ENCODE data around the gene ANKRD42. TPM values are rescaled to one million over a fixed set of nuclear protein-coding genes. Genes with fewer than 3 reads are reported as not detected.

The ANKRD42 gene
- total and polyA plus RNA-seq, 4 donors, result 12.2 to 14.6 (median 13.6) TPM

DNA sequence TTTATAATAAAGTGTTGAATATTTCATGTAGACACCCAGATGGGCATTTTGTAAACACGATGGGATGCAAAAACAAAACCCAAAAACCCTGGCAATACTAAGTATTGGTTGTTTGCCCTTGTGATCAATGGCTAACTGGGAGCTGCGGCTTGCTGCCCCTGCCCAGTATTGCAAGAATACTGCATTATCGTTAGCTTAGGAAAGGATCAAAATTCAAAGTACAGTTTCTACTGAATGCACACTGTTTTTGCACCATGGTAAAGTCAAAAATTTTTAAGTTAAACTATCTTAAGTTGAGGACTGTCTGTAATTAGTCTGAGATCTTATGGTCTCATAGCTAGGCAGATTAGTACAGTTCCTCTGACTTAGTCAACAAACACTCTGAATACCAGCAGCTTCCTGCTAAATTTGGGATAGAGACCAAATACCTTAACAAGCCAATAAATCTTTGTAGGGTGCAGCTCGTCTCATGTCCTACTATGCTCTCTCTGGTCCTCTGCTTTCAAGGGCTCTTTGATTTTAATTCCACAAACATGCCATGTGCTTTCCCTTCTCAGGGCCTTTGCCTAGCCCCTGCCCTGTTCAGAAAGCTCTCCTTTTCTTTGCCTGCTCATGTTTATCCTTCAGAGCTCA lies 88.7 kb downstream of the ANKRD42 start:
- Histone ChIP-seq H3K9me3 (ENCODE audit: control insufficient read depth, insufficient read depth, low read length) (no peaks in the 10 kb centered on the region), H3K27ac (ENCODE audit: low read depth, low read length) (no peak overlapping the region), H3K4me1 (ENCODE audit: control insufficient read depth, insufficient read depth, low read length) (peaks cover 5% of the 10 kb centered on the region), H3K4me3 (ENCODE audit: low read depth, low read length) (no peak overlapping the region), H3K27me3 (ENCODE audit: control insufficient read depth, insufficient read depth, low read length) (no peaks in the 10 kb centered on the region), H3K36me3 (ENCODE audit: control insufficient read depth, insufficient read depth, low read length) (peaks cover 8% of the 10 kb centered on the region)
- WGBS (ENCODE audit: insufficient coverage), result 57% methylated on average over 2 of the region's 4 CpGs
- no peak for DNase-seq (ENCODE audit: low read depth in 4 of 6, low spot score in 6 of 6)

DNA sequence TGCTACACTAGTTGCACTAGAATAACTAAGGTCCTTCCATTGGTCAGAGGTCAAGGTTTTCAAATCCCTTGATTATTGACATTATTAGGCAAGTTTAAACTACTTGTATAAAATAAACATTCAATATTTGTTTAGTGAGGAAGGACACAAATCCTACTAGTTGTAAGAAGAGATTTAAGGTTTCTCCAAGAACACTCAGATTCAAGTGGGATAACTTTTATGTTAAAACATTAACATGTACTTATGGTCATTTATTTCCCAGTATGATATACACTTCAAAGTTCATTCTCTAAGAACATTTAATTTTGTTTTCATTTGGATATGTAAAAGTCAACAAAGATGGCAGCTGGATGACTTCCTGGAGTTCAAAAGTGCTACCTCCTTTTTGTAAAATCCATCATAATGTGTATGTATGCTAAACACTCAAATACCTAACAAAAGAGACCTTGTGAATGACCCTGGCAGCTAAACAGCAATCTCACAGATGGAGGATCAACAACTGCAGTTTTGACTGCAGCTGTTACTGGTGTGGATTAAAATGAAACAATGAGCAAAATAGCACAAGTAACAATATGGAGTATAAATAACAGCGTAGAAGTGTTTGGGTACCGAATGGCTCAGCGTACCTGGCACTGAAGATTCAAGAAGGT lies 91.1 kb downstream of the ANKRD42 start:
- DNase-seq (ENCODE audit: low read depth in 4 of 6, low spot score in 6 of 6), result peak in 2 of 6 donors; percentile 21 to 28
- H3K4me3 ChIP-seq (ENCODE audit: low read depth, low read length), result peak overlapping the region; percentile 96
- H3K27ac ChIP-seq (ENCODE audit: low read depth, low read length), result peak overlapping the region; percentile 99
- peaks cover 5% of the 10 kb centered on the region for H3K4me1 ChIP-seq (ENCODE audit: control insufficient read depth, insufficient read depth, low read length)
- WGBS (ENCODE audit: insufficient coverage), result 31% methylated on average over 3 of the region's 3 CpGs
- no peaks in the 10 kb centered on the region for H3K27me3 ChIP-seq (ENCODE audit: control insufficient read depth, insufficient read depth, low read length)
- no peaks in the 10 kb centered on the region for H3K9me3 ChIP-seq (ENCODE audit: control insufficient read depth, insufficient read depth, low read length)
- H3K36me3 ChIP-seq (ENCODE audit: control insufficient read depth, insufficient read depth, low read length), result peaks cover 3% of the 10 kb centered on the region

DNA sequence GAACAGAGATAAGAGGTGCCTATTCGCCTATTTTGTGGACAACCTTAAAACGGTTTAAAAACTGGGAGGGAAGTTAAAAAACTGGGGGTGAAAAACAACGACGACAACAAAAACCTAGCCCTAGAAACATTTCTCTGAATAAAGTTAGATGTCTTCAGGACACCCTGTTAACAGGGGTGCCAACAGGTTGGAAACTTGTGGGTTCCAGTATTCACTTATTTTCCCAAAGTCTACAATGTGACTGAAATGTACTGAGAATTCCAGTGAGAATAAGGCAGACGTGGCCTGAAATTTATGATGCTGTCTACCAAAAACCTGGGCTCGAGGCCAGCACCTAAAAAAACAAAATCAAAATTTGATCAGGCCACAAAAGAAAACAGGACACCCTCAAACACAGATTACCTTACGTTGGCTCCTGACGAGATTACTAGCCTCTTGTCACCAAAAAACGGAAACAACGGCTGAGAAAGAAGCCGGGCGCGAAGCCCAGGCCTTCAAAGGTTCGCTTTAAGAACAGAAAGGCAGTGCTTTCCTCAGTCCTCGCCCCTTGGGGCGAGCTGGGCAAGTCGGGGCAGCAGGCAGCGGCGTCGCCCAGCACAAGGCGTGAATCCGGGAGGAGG lies 91.7 kb downstream of the ANKRD42 start:
- H3K4me1 ChIP-seq (ENCODE audit: control insufficient read depth, insufficient read depth, low read length), result peaks cover 5% of the 10 kb centered on the region
- H3K27ac ChIP-seq (ENCODE audit: low read depth, low read length), result peak overlapping the region; percentile 99
- peak overlapping the region; percentile 96 for H3K4me3 ChIP-seq (ENCODE audit: low read depth, low read length)
- 0% methylated on average over 17 of the region's 22 CpGs for WGBS (ENCODE audit: insufficient coverage)
- no peaks in the 10 kb centered on the region for H3K27me3 ChIP-seq (ENCODE audit: control insufficient read depth, insufficient read depth, low read length)
- peaks cover 3% of the 10 kb centered on the region for H3K36me3 ChIP-seq (ENCODE audit: control insufficient read depth, insufficient read depth, low read length)
- H3K9me3 ChIP-seq (ENCODE audit: control insufficient read depth, insufficient read depth, low read length), result no peaks in the 10 kb centered on the region
- no peak for DNase-seq (ENCODE audit: low read depth in 4 of 6, low spot score in 6 of 6)

DNA sequence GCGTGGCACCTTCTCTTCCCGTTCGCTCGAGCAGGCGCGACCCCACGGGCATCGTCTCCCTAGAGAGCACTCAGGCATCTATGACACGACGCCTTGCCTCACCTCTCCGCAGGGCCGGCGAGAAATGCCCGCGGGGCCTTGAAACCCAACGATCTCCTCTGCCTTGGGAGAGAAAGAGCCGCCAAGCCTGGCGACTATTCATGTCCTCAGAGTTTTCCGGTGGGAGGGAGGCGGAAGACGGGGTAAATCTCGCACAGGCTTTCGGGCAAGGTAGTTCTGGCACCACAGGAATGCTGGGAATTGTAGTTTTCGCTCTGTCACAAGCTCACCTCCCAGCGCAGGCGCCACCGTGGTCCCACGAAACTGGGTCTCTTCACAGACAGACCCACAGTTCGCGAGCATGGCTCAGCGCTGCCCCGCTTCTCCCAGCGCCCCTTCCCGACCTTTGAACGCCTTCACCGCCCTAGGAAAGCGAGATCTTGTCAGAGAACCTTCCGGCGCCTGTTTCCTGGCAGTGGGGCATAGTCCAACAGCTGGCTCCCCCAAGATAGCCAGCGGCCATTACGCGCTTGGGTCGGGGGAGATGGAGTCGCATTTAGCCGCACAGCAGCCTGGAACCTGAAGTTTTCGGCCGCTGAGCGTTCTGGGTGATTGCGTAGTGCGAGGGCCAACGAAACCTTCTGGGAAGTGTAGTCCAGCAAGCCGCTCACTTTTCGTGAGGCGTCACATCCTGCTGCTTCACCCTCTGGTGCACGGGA lies 92.4 kb downstream of the ANKRD42 start, which contains the start of gene CCDC90B:
Gene CCDC90B (minus strand): TSS at position 597 of the 758 bp plus-strand sequence. CDS start 395 bp downstream, at position 202.
- DNase-seq (ENCODE audit: low read depth in 4 of 6, low spot score in 6 of 6), result peak; percentile 96 to 100 (median 98)
- WGBS (ENCODE audit: insufficient coverage), result under 1% methylated on average over 55 of the region's 55 CpGs
- Histone ChIP-seq H3K36me3 (ENCODE audit: control insufficient read depth, insufficient read depth, low read length) (peaks cover 3% of the 10 kb centered on the region), H3K4me1 (ENCODE audit: control insufficient read depth, insufficient read depth, low read length) (peaks cover 5% of the 10 kb centered on the region), H3K4me3 (ENCODE audit: low read depth, low read length) (peak within 1 kb of the TSS; percentile 96), H3K27me3 (ENCODE audit: control insufficient read depth, insufficient read depth, low read length) (no peaks in the 10 kb centered on the region), H3K27ac (ENCODE audit: low read depth, low read length) (peak within 1 kb of the TSS; percentile 99), H3K9me3 (ENCODE audit: control insufficient read depth, insufficient read depth, low read length) (no peaks in the 10 kb centered on the region)

DNA sequence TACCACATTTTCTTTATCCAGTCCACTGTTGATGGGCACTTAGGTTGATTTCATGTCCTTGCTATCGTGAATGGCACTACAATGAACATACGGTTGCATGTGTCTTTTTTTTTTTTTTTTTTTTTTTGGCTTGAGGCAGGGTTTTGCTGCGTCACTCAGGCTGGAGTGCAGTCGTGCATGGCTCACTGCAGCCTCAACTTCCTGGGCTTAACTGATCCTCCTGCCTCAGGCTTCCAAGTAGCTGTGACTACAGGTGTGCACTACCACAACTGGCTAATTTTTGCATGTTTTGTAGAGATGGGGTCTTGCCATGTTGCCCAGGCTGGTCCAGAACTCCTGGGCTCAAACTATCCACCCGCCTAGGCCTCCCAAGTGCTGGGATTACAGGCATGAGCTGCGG lies 94.1 kb downstream of the ANKRD42 start:
- Histone ChIP-seq H3K36me3 (ENCODE audit: control insufficient read depth, insufficient read depth, low read length) (peaks cover 3% of the 10 kb centered on the region), H3K4me1 (ENCODE audit: control insufficient read depth, insufficient read depth, low read length) (peaks cover 5% of the 10 kb centered on the region), H3K4me3 (ENCODE audit: low read depth, low read length) (no peak overlapping the region), H3K27ac (ENCODE audit: low read depth, low read length) (no peak overlapping the region), H3K27me3 (ENCODE audit: control insufficient read depth, insufficient read depth, low read length) (no peaks in the 10 kb centered on the region), H3K9me3 (ENCODE audit: control insufficient read depth, insufficient read depth, low read length) (no peaks in the 10 kb centered on the region)
- DNase-seq (ENCODE audit: low read depth in 4 of 6, low spot score in 6 of 6), result no peak
- 100% methylated on average over 3 of the region's 6 CpGs for WGBS (ENCODE audit: insufficient coverage)

DNA sequence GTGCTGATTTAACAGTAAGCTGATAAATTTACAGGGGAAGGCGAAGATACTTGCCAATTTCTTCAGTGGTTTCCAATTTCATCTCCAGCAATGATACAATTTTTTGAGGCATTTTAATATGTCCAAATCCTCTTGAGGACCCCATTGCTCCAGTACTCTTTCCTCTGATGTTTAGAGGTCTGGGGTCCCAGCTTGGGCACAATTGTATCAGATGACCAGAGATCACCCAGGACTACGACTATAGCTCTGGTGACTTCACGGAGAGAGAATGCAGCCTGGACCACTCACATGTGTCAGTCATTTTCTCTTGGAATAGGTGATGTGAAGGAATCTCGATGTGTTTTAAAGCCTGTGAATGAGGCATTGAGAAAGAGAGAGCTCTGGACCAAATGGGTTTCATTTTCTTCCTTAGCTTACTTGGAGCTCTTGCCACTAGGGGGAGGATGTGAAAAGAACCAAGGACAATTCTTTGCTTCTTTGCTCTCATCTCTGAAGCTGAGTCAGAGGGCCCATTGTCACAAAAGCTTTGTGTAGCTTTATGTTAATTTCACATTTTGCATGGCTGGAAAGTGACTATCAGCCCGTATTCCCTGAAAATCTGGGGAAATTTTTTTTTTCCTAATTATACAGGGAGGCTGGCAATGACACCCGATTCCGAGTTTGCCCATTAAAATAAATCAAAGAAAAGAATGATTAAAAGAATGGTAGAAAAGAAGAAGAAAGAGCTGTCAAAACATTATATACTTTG lies 99.4 kb downstream of the ANKRD42 start:
- no peak overlapping the region for H3K27ac ChIP-seq (ENCODE audit: low read depth, low read length)
- H3K27me3 ChIP-seq (ENCODE audit: control insufficient read depth, insufficient read depth, low read length), result no peaks in the 10 kb centered on the region
- WGBS (ENCODE audit: insufficient coverage), result 20% methylated on average over 2 of the region's 7 CpGs
- H3K9me3 ChIP-seq (ENCODE audit: control insufficient read depth, insufficient read depth, low read length), result no peaks in the 10 kb centered on the region
- no peaks in the 10 kb centered on the region for H3K4me1 ChIP-seq (ENCODE audit: control insufficient read depth, insufficient read depth, low read length)
- H3K4me3 ChIP-seq (ENCODE audit: low read depth, low read length), result no peak overlapping the region
- H3K36me3 ChIP-seq (ENCODE audit: control insufficient read depth, insufficient read depth, low read length), result no peaks in the 10 kb centered on the region
- DNase-seq (ENCODE audit: low read depth in 4 of 6, low spot score in 6 of 6), result peak in 5 of 6 donors; percentile 69 to 96 (median 75)

DNA sequence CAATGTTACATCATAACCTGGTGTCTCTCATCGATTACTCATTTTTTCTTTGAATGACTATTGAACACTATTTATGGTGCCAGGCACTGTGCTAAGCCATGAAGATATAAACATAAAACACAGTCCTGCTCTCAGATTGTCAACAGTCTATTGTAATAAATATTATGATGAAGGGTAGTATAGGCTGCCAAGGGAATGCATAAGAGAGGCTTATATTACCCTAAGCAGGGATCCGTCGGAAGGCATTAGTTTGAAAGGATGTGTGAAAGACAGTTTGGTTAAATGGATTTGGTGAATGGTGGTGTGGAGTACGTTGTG lies 99.9 kb downstream of the ANKRD42 start:
- H3K27me3 ChIP-seq (ENCODE audit: control insufficient read depth, insufficient read depth, low read length), result no peaks in the 10 kb centered on the region
- DNase-seq (ENCODE audit: low read depth in 4 of 6, low spot score in 6 of 6), result no peak

DNA sequence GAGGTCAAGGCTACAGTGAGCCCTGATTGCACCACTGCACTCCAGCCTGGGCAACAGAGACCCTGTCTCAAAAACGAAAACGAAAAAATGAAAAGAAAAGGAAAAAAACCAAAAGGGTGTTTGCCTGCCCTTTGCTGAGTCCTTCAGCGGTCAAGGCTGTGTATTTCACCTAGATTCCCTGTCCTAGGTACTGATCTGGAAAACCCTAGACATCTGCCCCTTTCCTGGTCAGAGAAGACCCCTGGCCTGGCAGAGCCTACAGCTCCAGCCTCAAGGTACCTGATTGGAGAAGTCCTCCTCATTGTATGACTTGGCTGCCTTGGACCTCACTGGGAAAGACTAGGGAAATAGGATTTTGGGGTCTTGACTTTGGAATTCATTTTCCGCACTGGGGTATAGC lies 100.7 kb downstream of the ANKRD42 start:
- Histone ChIP-seq H3K27me3 (ENCODE audit: control insufficient read depth, insufficient read depth, low read length) (no peaks in the 10 kb centered on the region), H3K4me3 (ENCODE audit: low read depth, low read length) (no peak overlapping the region), H3K36me3 (ENCODE audit: control insufficient read depth, insufficient read depth, low read length) (no peaks in the 10 kb centered on the region), H3K27ac (ENCODE audit: low read depth, low read length) (no peak overlapping the region), H3K9me3 (ENCODE audit: control insufficient read depth, insufficient read depth, low read length) (no peaks in the 10 kb centered on the region), H3K4me1 (ENCODE audit: control insufficient read depth, insufficient read depth, low read length) (no peaks in the 10 kb centered on the region)
- no peak for DNase-seq (ENCODE audit: low read depth in 4 of 6, low spot score in 6 of 6)
- 98% methylated on average over 3 of the region's 4 CpGs for WGBS (ENCODE audit: insufficient coverage)

More for the DNA sequence above, 99.9 kb downstream of the ANKRD42 start:
- Histone ChIP-seq H3K4me3 (ENCODE audit: low read depth, low read length) (no peak overlapping the region), H3K27ac (ENCODE audit: low read depth, low read length) (no peak overlapping the region), H3K9me3 (ENCODE audit: control insufficient read depth, insufficient read depth, low read length) (no peaks in the 10 kb centered on the region), H3K36me3 (ENCODE audit: control insufficient read depth, insufficient read depth, low read length) (no peaks in the 10 kb centered on the region), H3K4me1 (ENCODE audit: control insufficient read depth, insufficient read depth, low read length) (no peaks in the 10 kb centered on the region)
- WGBS (ENCODE audit: insufficient coverage), result 68% methylated on average over 3 of the region's 4 CpGs

All from spinal cord (tissue), 10 donors.